Astrocyte (in vitro differentiated cells and primary cell): Measurements from ENCODE around the gene LRIG1. TPM values are rescaled to one million over a fixed set of nuclear protein-coding genes. Genes with fewer than 3 reads are reported as not detected.

Experiments used
- DNase-seq: peaks from one replicate; pipeline ENCODE4 v3.0.0-alpha.2; 2010; ENCODE audit warnings: low read depth
- FAIRE-seq: peaks from 2 replicates; lab custom pipeline; 2011; peaks lifted over from hg19 to GRCh38; lab: Jason Lieb, UNC
- H2AFZ ChIP-seq: 2 replicates; pipeline ENCODE4 v1.6.0; 2012; ENCODE audit warnings: low read depth, low read length, inconsistent platforms
- H3K27ac ChIP-seq: 2 replicates; pipeline ENCODE4 v1.5.1; 2011; ENCODE audit warnings: low read depth, low read length, inconsistent platforms
- H3K27me3 ChIP-seq: 2 replicates; pipeline ENCODE4 v1.6.0; 2011; ENCODE audit warnings: low read length, inconsistent platforms; ENCODE audit not compliant: insufficient read depth
- H3K36me3 ChIP-seq: 2 replicates; pipeline ENCODE4 v1.5.1; 2011; ENCODE audit warnings: low read length, inconsistent platforms; ENCODE audit not compliant: insufficient read depth
- H3K4me1 ChIP-seq: 2 replicates; pipeline ENCODE4 v1.5.1; 2011; ENCODE audit warnings: low read length, inconsistent platforms; ENCODE audit not compliant: insufficient read depth
- H3K4me2 ChIP-seq: 2 replicates; pipeline ENCODE4 v1.6.0; 2012; ENCODE audit warnings: low read length, inconsistent platforms
- H3K4me3 ChIP-seq: 2 replicates; pipeline ENCODE4 v1.5.1; 2011; ENCODE audit warnings: low read depth, mild to moderate bottlenecking, low read length, inconsistent platforms; ENCODE audit not compliant: insufficient read depth
- H3K79me2 ChIP-seq: 2 replicates; pipeline ENCODE4 v1.6.0; 2012; ENCODE audit warnings: mild to moderate bottlenecking, low read length, inconsistent platforms; ENCODE audit not compliant: insufficient read depth
- H3K9ac ChIP-seq: 2 replicates; pipeline ENCODE4 v1.6.0; 2012; ENCODE audit warnings: mild to moderate bottlenecking, low read length, inconsistent platforms
- H3K9me3 ChIP-seq: 2 replicates; pipeline ENCODE4 v1.5.1; 2012; ENCODE audit warnings: low read depth, mild to moderate bottlenecking, low read length, inconsistent platforms; ENCODE audit not compliant: insufficient read depth
- H4K20me1 ChIP-seq: 2 replicates; pipeline ENCODE4 v1.6.0; 2012; ENCODE audit warnings: low read length, inconsistent platforms; ENCODE audit not compliant: insufficient read depth
- H3K27ac Mint-ChIP-seq: one replicate; pipeline ENCODE4 v1.8.0; 2021; ENCODE audit warnings: mild to moderate bottlenecking, mixed read lengths; ENCODE audit not compliant: unreplicated experiment
- H3K27me3 Mint-ChIP-seq: one replicate; pipeline ENCODE4 v1.8.0; 2021; ENCODE audit warnings: low read depth, mixed read lengths; ENCODE audit not compliant: unreplicated experiment
- H3K36me3 Mint-ChIP-seq: one replicate; pipeline ENCODE4 v1.8.0; 2021; ENCODE audit warnings: low read depth, mixed read lengths; ENCODE audit not compliant: unreplicated experiment
- H3K4me1 Mint-ChIP-seq: one replicate; pipeline ENCODE4 v1.8.0; 2021; ENCODE audit warnings: low read depth, mixed read lengths; ENCODE audit not compliant: unreplicated experiment
- H3K4me3 Mint-ChIP-seq: one replicate; pipeline ENCODE4 v1.8.0; 2021; ENCODE audit warnings: mild to moderate bottlenecking, moderate library complexity, mixed read lengths; ENCODE audit not compliant: unreplicated experiment
- H3K9me3 Mint-ChIP-seq: one replicate; pipeline ENCODE4 v1.8.0; 2021; ENCODE audit warnings: mild to moderate bottlenecking, mixed read lengths; ENCODE audit not compliant: unreplicated experiment
- EZH2 ChIP-seq: IDR thresholded peaks from 2 replicates; pipeline ENCODE4 v1.6.1; 2012; ENCODE audit warnings: mild to moderate bottlenecking, low read length, inconsistent platforms; ENCODE audit not compliant: insufficient read depth
- total RNA-seq: library from RNA; stranded (reverse); gene quantifications from 2 replicates; pipeline ENCODE4 v1.2.1, GENCODE V29; 2021
- TF ChIP-seq, protein P1 (sequence below): IDR thresholded peaks from 2 replicates; pipeline ENCODE4 v1.5.1; 2011; ENCODE audit warnings: low read depth, mild to moderate bottlenecking, inconsistent platforms, low read length, moderate library complexity; ENCODE audit not compliant: insufficient read depth

Gene LRIG1
- total RNA-seq, 1 donor from 2014 or later, result 39.7 TPM

DNA sequence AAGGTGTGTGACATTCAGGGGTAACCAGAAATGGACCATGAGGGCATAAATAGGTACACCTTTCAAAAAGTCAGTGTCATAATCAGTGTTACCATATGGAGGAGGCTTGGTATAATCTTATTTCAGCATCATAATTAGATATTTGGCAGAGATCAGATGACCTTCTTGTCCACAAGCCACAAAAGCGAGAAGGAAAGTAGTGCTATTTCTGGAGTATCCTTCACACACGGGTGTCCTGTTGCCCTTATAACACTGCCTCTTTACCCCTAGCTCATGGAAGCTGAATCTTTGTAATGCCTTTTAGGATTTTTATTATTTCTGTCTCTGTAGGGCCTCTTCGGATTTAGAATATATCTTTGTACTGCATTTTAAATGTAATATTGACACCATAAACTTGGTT lies 132.8 kb downstream of the LRIG1 start:
- Histone ChIP-seq H3K4me2 (no peak overlapping the region), H3K27ac (no peak overlapping the region), H3K36me3 (no peaks in the 10 kb centered on the region), H3K27me3 (no peaks in the 10 kb centered on the region), H3K4me1 (peaks cover 4% of the 10 kb centered on the region), H3K4me3 (no peak overlapping the region), H3K9ac (no peak overlapping the region), H3K9me3 (no peaks in the 10 kb centered on the region), H2AFZ (no peak overlapping the region), H4K20me1 (no peaks in the 10 kb centered on the region), H3K79me2 (no peaks in the 10 kb centered on the region)
- Mint-ChIP-seq H3K9me3 (no peaks in the 10 kb centered on the region), H3K36me3 (peaks cover 8% of the 10 kb centered on the region), H3K4me1 (peaks cover 7% of the 10 kb centered on the region), H3K4me3 (no peak overlapping the region), H3K27ac (no peak overlapping the region), H3K27me3 (no peaks in the 10 kb centered on the region)
- FAIRE-seq, result no peak
- DNase-seq, result no peak
- no peak for TF ChIP-seq EZH2
- TF ChIP-seq, protein P1, sequence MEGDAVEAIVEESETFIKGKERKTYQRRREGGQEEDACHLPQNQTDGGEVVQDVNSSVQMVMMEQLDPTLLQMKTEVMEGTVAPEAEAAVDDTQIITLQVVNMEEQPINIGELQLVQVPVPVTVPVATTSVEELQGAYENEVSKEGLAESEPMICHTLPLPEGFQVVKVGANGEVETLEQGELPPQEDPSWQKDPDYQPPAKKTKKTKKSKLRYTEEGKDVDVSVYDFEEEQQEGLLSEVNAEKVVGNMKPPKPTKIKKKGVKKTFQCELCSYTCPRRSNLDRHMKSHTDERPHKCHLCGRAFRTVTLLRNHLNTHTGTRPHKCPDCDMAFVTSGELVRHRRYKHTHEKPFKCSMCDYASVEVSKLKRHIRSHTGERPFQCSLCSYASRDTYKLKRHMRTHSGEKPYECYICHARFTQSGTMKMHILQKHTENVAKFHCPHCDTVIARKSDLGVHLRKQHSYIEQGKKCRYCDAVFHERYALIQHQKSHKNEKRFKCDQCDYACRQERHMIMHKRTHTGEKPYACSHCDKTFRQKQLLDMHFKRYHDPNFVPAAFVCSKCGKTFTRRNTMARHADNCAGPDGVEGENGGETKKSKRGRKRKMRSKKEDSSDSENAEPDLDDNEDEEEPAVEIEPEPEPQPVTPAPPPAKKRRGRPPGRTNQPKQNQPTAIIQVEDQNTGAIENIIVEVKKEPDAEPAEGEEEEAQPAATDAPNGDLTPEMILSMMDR, result no peak

DNA sequence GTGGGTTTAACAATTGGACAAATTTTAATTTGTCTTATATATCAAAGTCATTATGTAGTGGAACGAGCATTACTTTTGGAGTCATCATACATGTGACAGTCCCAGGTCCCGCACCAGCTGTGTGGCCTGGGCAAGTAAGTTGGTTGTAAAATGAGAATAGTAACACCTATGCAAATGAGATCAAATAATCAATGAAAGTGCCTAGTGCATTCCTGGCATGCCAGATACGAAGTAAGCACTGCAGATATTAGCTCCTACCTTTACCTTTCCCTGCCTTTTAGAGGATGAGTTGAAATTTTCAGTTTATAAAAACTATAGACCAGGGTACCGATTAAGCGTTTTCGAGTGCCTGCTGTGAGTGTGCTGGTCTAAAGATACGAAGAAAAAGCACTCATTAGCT lies 134.1 kb downstream of the LRIG1 start:
- H3K27me3 Mint-ChIP-seq, result no peaks in the 10 kb centered on the region
- H3K9me3 Mint-ChIP-seq, result no peaks in the 10 kb centered on the region
- TF ChIP-seq, protein P1, result no peak
- Histone ChIP-seq H3K4me3 (no peak overlapping the region), H2AFZ (no peak overlapping the region), H3K36me3 (no peaks in the 10 kb centered on the region), H3K4me1 (peaks cover 16% of the 10 kb centered on the region), H3K27me3 (no peaks in the 10 kb centered on the region), H3K9ac (no peak overlapping the region), H3K9me3 (no peaks in the 10 kb centered on the region), H3K4me2 (no peak overlapping the region), H4K20me1 (no peaks in the 10 kb centered on the region), H3K27ac (no peak overlapping the region), H3K79me2 (no peaks in the 10 kb centered on the region)
- H3K4me1 Mint-ChIP-seq, result peaks cover 17% of the 10 kb centered on the region
- H3K27ac Mint-ChIP-seq, result no peak overlapping the region
- H3K4me3 Mint-ChIP-seq, result no peak overlapping the region
- peaks cover 8% of the 10 kb centered on the region for H3K36me3 Mint-ChIP-seq
- DNase-seq, result no peak
- FAIRE-seq, result no peak

GRCh38 chr3:66365080-66365479 lies 135.7 kb downstream of the LRIG1 start:
- no peaks in the 10 kb centered on the region for H3K9me3 ChIP-seq
- TF ChIP-seq, protein P1, result no peak
- TF ChIP-seq EZH2, result no peak
- FAIRE-seq, result no peak
- H4K20me1 ChIP-seq, result no peaks in the 10 kb centered on the region
- Mint-ChIP-seq H3K27me3 (no peaks in the 10 kb centered on the region), H3K36me3 (peaks cover 2% of the 10 kb centered on the region), H3K4me1 (peaks cover 26% of the 10 kb centered on the region), H3K4me3 (no peak overlapping the region), H3K9me3 (no peaks in the 10 kb centered on the region), H3K27ac (no peak overlapping the region)
- peaks cover 16% of the 10 kb centered on the region for H3K4me1 ChIP-seq
- DNase-seq, result no peak
- no peak overlapping the region for H3K27ac ChIP-seq
- no peak overlapping the region for H3K4me2 ChIP-seq
- no peaks in the 10 kb centered on the region for H3K27me3 ChIP-seq
- H3K4me3 ChIP-seq, result no peak overlapping the region
- H2AFZ ChIP-seq, result no peak overlapping the region
- H3K36me3 ChIP-seq, result no peaks in the 10 kb centered on the region
- H3K9ac ChIP-seq, result no peak overlapping the region
- H3K79me2 ChIP-seq, result no peaks in the 10 kb centered on the region
